Effector CD8-positive, alpha-beta T cell (primary cell): ENCODE results near the gene PEBP1.

Source experiments
- DNase-seq: peaks from one replicate; lab custom pipeline; 2025; lab: John Stamatoyannopoulos, UW

Gene PEBP1

GRCh38 chr12:118136559-118137003 is 657 bp downstream of the PEBP1 start:
- DNase-seq, result no peak

DNA sequence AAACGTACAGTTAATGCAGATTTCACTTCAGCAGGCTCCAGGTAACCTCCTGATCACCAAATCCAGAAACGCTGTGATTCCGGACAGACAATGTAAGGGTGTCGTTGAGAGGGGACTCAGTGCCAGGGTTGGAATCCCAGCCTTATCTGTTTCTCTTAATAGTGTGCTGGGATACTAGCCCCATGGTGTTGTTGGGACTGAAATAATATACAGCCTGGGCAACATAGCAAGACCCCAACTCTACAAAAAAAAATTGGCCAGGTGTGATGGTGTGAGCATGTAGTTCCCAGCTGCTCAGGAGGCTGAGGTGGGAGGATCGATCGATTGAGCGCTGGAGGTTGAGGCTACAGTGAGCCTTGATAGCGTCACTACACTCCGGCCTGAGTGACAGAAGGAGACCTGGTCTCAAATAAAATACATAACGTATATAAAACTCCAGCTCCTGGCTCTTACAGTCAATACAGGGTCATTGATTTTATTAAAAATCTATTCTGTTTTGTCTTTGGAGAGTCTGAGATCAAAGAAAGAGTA is 1.3 kb downstream of the PEBP1 start:
- DNase-seq, result no peak

- no peak for DNase-seq
Observed at GRCh38 chr12:118140825-118141224, 4.9 kb downstream of the PEBP1 start.

- DNase-seq, result no peak
Observed at GRCh38 chr12:118144499-118144898, 8.6 kb downstream of the PEBP1 start.

GRCh38 chr12:118145113-118145797 is 9.3 kb downstream of the PEBP1 start:
- DNase-seq, result no peak

GRCh38 chr12:118145798-118146156 is 9.9 kb downstream of the PEBP1 start:
- DNase-seq, result no peak

DNA sequence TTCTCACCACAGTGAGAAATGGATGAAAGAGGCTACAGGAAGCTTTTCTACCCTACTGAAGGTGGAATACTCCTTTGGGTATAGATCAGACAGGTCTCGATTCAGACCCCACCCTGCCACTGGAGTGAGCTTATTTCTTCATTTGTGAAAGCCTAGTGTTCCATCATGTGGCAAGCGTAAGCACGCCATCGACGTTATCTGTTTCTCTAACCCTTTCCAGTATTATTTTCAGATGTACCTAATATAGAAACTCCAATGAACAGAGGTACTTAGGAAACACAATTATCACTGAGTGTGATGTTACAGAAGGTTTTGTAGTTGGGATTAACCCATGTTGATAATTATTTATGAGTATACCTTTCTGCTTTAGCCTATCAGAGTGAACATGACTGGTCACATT is 12.4 kb downstream of the PEBP1 start:
- no peak for DNase-seq

GRCh38 chr12:118150625-118151024 is 14.7 kb downstream of the PEBP1 start:
- DNase-seq, result no peak

GRCh38 chr12:118151755-118152154 is 15.8 kb downstream of the PEBP1 start:
- no peak for DNase-seq

- no peak for DNase-seq
Observed at GRCh38 chr12:118160536-118160935, 24.6 kb downstream of the PEBP1 start.

DNA sequence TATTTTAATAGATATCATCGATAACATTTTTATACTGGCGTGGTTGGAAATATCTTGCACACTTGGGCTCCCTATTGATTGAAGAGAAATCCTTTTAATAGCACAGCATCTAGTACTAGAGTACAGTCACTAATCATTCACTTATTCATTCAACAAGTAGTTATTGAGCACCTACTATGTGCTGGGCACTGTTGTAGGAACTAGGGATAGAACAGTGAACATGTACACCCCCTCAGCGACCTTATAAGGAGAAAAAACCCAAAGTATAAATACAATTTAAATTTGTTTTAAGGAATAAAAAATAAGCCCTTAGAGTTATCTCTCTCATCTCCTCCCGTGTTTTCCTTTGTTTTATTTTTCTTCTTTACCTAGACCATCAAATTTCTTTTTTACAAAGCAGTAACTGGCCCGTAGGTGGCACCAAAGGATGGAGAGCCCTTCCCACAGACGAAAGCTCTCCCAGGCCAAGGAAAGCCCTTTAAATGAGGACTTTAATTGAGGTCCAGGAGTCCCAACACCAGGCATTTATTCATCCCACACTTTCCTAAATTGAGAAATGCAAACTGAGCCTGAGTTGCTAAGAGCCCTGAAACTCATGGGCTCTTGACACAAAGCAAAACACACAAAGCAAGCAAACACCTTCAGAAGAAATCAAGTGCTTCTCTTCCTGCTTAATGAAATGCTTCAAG is 29.0 kb downstream of the PEBP1 start:
- DNase-seq, result no peak

- DNase-seq, result no peak
Observed at GRCh38 chr12:118166946-118167345, 31.0 kb downstream of the PEBP1 start.

GRCh38 chr12:118175823-118176447 is 40.0 kb downstream of the PEBP1 start:
- DNase-seq, result no peak

DNA sequence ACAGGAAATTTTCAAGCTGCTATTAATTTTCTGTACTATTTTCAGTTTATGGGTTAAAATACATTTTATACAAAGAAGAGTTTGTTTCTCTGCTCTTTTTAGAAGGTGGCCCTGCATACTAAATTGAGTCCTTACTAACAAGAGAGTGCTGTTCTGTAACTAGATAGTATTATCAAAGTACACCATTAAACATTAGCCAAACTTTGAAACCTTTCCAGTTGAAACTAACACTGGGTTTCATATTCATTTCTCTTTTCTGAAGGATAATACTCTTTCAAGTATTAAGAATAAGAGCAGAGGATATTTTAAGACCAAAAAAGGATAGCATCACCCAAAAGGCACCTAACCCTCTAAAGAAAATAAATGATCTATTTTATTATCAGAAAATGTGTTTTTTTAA is 47.2 kb downstream of the PEBP1 start:
- DNase-seq, result no peak

DNA sequence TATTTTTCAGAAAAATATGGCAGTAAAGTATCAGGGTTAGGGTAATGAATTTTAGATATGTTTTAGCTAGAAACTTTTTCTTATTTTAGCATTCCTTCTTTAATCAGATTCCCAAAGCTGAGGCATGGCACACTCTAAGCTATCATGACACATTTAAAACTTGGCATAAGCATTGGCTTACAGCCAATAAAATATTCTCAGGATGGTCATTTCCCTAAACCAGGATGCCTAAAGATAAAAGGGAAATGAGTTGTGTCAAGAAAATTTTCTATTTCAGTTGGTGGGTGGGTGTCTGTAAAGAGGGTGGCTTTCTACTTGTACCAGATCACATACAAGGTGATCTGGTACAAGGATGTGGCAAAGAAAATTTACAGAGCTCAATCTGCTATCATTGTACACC is 47.8 kb downstream of the PEBP1 start:
- DNase-seq, result no peak

DNA sequence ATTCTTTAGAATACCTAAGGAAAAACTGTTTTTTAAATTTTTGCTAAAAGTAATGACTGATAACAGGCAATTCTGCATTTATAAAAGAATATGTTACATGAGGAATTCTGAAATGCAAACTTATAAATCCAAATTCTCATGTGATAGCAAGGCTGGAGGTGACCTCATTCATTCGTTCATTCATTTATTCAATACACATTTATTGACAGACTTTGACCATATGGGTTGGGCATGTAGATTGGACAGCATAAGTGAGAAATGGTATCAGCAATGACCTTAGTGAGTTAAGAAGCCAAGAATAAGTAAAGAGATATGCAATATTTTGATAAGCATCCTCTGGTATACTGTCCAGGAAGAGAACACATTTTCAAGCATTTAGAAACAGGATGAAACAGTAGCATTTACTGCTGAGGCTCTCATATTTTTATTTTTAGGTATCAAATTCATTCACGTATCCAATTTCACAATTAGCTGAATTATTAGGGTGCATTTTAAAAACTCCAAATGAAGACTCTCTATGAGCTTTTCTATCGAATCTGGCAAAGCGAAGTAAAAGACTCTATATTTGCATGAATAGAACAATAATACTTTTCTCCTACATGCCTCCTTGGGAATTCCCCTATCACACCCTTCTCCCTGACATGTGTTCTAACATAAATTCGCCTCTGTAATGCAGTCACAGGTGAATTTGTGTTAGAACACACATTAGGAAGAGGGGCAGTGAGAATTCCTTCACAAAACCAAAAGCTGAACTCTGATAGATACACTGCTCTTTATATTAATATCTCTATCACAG is 49.9 kb downstream of the PEBP1 start:
- no peak for DNase-seq

DNA sequence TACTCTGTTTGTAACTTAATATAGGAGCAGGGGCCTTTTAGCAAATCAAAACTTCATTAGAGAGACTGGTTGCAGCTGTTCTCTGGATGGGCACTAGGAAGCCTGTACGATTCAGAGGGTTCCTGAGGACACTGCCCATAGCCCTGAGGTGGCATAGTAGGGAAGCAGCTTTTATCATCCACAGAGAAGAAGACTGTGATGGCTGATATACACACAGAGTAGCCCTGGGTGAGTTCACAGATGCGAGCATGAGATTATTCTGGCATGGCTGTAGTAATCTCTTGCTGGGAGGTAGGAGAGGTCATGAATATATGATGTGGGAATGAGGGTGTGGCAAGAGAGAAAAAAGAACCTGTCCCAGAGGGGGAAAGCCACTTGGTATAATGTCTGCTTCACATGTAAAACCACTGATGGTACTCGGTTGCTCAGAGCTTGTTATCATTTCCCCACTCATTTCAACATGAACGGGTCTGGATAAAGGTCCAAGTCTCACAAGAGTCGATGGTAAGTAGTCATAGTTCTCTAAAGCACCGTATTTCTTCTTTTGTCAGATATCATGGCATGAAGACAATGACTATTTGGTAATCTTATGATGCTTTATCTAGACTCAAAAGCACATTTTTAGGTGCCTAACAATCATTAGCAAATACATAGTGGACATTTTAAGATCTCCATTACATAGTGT is 52.0 kb downstream of the PEBP1 start:
- DNase-seq, result no peak

DNA sequence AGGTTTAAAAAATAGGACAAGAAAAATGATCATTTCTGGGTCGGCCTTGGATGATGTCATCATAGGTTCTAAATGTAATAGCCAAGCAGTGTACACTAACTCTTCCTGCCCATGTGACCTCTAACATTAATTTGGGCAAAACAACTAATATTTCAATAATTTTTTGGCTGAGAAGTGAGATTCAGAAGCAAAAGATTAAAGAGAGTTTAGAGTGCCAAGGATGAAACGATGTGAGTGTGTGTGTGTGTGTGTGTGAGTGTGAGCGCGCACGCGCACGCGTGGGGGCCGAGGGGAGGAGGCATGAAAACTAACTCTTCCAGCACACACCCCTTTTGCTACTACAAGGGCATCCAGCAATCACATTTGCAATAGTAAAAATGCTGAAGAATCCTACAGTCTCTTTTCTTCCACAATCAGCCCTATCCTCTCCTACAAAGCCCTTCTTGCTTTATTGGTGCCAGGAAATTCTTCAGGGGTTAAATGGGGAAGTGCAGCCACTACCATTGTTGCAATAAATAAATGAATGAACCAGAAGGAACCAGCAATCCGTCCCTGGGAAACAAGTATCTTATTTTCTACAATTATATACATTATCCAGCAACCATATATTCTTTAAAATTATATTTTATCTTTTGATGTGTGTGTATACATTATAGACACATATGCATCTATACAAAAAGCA is 52.9 kb downstream of the PEBP1 start:
- no peak for DNase-seq

DNA sequence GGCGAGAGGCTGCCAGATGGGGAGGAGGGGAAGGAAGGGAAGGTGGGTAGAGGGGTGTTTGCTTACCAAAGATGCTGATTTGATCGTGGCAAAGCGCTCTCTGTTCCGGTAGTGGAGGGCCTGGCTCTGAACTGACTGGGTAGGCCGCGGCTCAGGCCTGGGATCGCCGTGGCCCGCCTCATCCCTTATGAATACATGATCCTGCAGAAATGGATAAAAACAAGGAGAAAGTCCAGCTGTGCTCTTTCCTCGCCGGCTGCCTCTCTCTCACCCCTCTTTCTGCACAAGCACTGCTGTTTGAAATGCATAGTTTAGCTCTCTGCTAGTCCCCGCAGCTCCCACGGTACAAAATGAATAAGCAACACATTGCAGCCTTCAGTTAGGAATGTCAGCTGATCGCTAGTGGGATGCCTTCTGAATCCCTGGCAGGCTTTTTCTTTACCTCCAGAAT is 53.8 kb downstream of the PEBP1 start:
- DNase-seq, result no peak

- DNase-seq, result no peak
Observed at GRCh38 chr12:118190266-118190665, 54.3 kb downstream of the PEBP1 start.

GRCh38 chr12:118193477-118193876 is 57.6 kb downstream of the PEBP1 start:
- no peak for DNase-seq
